ENCODE data around the gene HSD3B2.
"Not testable (repeated sequence)": the region's sequence is repeated elsewhere in the genome, so short reads cannot be mapped to it uniquely, and the experiment has no call there.

The HSD3B2 gene

GRCh38 chr1:119414950-119415349 is at the start of gene HSD3B2:
HSD3B2 (plus strand) TSS chr1:119415150; CDS start chr1:119415420, 270 bp downstream.
- DNase-seq = no peak

- DNase-seq = no peak
Observed at GRCh38 chr1:119366424-119366823, 48.5 kb upstream of the HSD3B2 start.

GRCh38 chr1:119367432-119368124 is 47.4 kb upstream of the HSD3B2 start:
- DNase-seq = no peak

- DNase-seq = no peak
Observed at GRCh38 chr1:119368554-119368953, 46.4 kb upstream of the HSD3B2 start, which contains the start of gene HAO2. HAO2 (plus strand) TSS chr1:119368785; CDS start chr1:119381086, 12,301 bp downstream.

- no peak for DNase-seq
Observed at GRCh38 chr1:119370748-119371147, 44.2 kb upstream of the HSD3B2 start.

- DNase-seq = no peak
Observed at GRCh38 chr1:119371815-119372214, 43.1 kb upstream of the HSD3B2 start.

GRCh38 chr1:119372503-119373086 is 42.4 kb upstream of the HSD3B2 start:
- no peak for DNase-seq

- no peak for DNase-seq
Observed at GRCh38 chr1:119373465-119373864, 41.5 kb upstream of the HSD3B2 start.

GRCh38 chr1:119374208-119374874 is 40.6 kb upstream of the HSD3B2 start:
- no peak for DNase-seq

- DNase-seq = no peak
Observed at GRCh38 chr1:119375366-119375765, 39.6 kb upstream of the HSD3B2 start.

- DNase-seq = no peak
Observed at GRCh38 chr1:119376594-119376993, 38.4 kb upstream of the HSD3B2 start.

GRCh38 chr1:119377594-119377993 is 37.4 kb upstream of the HSD3B2 start:
- not testable (repeated sequence) for DNase-seq

GRCh38 chr1:119379117-119379516 is 35.8 kb upstream of the HSD3B2 start:
- DNase-seq = no peak

GRCh38 chr1:119380304-119380703 is 34.6 kb upstream of the HSD3B2 start:
- no peak for DNase-seq

- DNase-seq = no peak
Observed at GRCh38 chr1:119380983-119381662, 33.8 kb upstream of the HSD3B2 start.

- no peak for DNase-seq
Observed at GRCh38 chr1:119384591-119384990, 30.4 kb upstream of the HSD3B2 start.

GRCh38 chr1:119385650-119386049 is 29.3 kb upstream of the HSD3B2 start:
- no peak for DNase-seq

- no peak for DNase-seq
Observed at GRCh38 chr1:119387858-119388257, 27.1 kb upstream of the HSD3B2 start.

GRCh38 chr1:119388450-119388849 is 26.5 kb upstream of the HSD3B2 start:
- no peak for DNase-seq

GRCh38 chr1:119390526-119390925 is 24.4 kb upstream of the HSD3B2 start:
- DNase-seq = no peak

- no peak for DNase-seq
Observed at GRCh38 chr1:119391749-119392148, 23.2 kb upstream of the HSD3B2 start.

- DNase-seq = no peak
Observed at GRCh38 chr1:119394085-119394484, 20.9 kb upstream of the HSD3B2 start.

GRCh38 chr1:119396982-119397381 is 18.0 kb upstream of the HSD3B2 start:
- DNase-seq = no peak

- DNase-seq = no peak
Observed at GRCh38 chr1:119397986-119398385, 17.0 kb upstream of the HSD3B2 start.
